Stomach (tissue), 4 donors: ENCODE measurements around the gene CHM.
"Not testable (repeated sequence)": the region's sequence is repeated elsewhere in the genome, so short reads cannot be mapped to it uniquely, and the experiment has no call there.

ENCODE experiments used
- CTCF ChIP-seq, 7 experiments: fragments of 450-650 bp in 4 of 7; fragments of 200-600 bp in 3 of 7; sonication (generic) in 3 of 7; IDR thresholded peaks; one replicate each; pipeline ENCODE4 v1.5.1; 2016 to 2019; ENCODE audit warnings: antibody characterized with exemption in 7 of 7, control low read depth in 2 of 7, mild to moderate bottlenecking in 1 of 7
- POLR2A ChIP-seq, 4 donors: fragments of 450-650 bp; IDR thresholded peaks; one replicate each; pipeline ENCODE4 v1.6.1; 2016; ENCODE audit warnings: antibody characterized with exemption in 4 of 4, control low read depth in 2 of 4, mild to moderate bottlenecking in 1 of 4, moderate library complexity in 1 of 4

- TF ChIP-seq POLR2A, CTCF (IDR thresholded peaks at IDR 0.05): not testable (repeated sequence)
Measured at GRCh38 chrX:85934399-85934798, 113.0 kb downstream of the CHM start.
